SU-DHL-6 (cell line): ENCODE data around the gene SNAP29.

Experiments
- H2AFZ ChIP-seq: fragments of 200-600 bp; sonication (generic); 2 replicates; pipeline ENCODE4 v1.6.1; 2014; ENCODE audit warnings: low read depth, mild to moderate bottlenecking, moderate library complexity, mixed read lengths, antibody characterized with exemption, low read length; ENCODE audit not compliant: severe bottlenecking
- H3F3A ChIP-seq: fragments of 200-600 bp; shearing (Covaris generic); 2 replicates; pipeline ENCODE4 v1.6.0; 2016; ENCODE audit warnings: antibody characterized with exemption, mild to moderate bottlenecking; ENCODE audit not compliant: insufficient read depth
- H3K27ac ChIP-seq: fragments of 200-600 bp; sonication (generic); 2 replicates; pipeline ENCODE4 v1.5.1; 2016; ENCODE audit warnings: low read depth, mild to moderate bottlenecking, low read length, moderate library complexity, mixed read lengths
- H3K27me3 ChIP-seq: fragments of 200-600 bp; sonication (generic), shearing (Covaris generic); 2 replicates; pipeline ENCODE4 v1.6.0; 2014; ENCODE audit warnings: mild to moderate bottlenecking, low read length
- H3K36me3 ChIP-seq: fragments of 200-600 bp; sonication (generic); 2 replicates; pipeline ENCODE4 v1.6.1; 2014; ENCODE audit warnings: mild to moderate bottlenecking, low read length, mixed read lengths
- H3K4me2 ChIP-seq: fragments of 300-600, 200-600 bp; shearing (Covaris generic), sonication (generic); 2 replicates; pipeline ENCODE4 v1.6.0; 2014; ENCODE audit warnings: low read length, low read depth, mild to moderate bottlenecking; ENCODE audit not compliant: poor library complexity, severe bottlenecking
- H3K4me3 ChIP-seq: fragments of 200-600 bp; sonication (generic); 2 replicates; pipeline ENCODE4 v1.5.1; 2014; ENCODE audit warnings: antibody characterized with exemption, low read length, mild to moderate bottlenecking, mixed read lengths; ENCODE audit not compliant: insufficient read depth, poor library complexity, severe bottlenecking
- H3K79me2 ChIP-seq: fragments of 200-600 bp; sonication (generic); 2 replicates; pipeline ENCODE4 v1.6.1; 2014; ENCODE audit warnings: mild to moderate bottlenecking, low read length, moderate library complexity; ENCODE audit not compliant: insufficient read depth
- H3K9ac ChIP-seq: fragments of 200-600 bp; sonication (generic); 2 replicates; pipeline ENCODE4 v1.7.0; 2014; ENCODE audit warnings: mild to moderate bottlenecking, low read length
- H3K9me2 ChIP-seq: fragments of 200-600 bp; sonication (generic); replicated peaks from 2 replicates; pipeline ENCODE4 v1.6.1; 2014; ENCODE audit warnings: low read length; ENCODE audit not compliant: insufficient read depth
- H3K9me3 ChIP-seq: fragments of 200-600 bp; sonication (generic); 2 replicates; pipeline ENCODE4 v1.6.1; 2014; ENCODE audit warnings: low read length, mixed read lengths; ENCODE audit not compliant: insufficient read depth
- H4K20me1 ChIP-seq: fragments of 200-600 bp; sonication (generic); 2 replicates; pipeline ENCODE4 v1.6.1; 2014; ENCODE audit warnings: low read depth, mild to moderate bottlenecking, antibody characterized with exemption, low read length, moderate library complexity, mixed read lengths
- CTCF ChIP-seq: fragments of 200-600 bp; sonication (generic); IDR thresholded peaks from one replicate; pipeline ENCODE4 v1.5.1; 2017; ENCODE audit warnings: antibody characterized with exemption, mild to moderate bottlenecking, low read length, moderate library complexity; ENCODE audit not compliant: insufficient read depth, poor library complexity, severe bottlenecking
- EZH2phosphoT487 ChIP-seq: fragments of 200-600 bp; sonication (generic), shearing (Covaris generic); conservative IDR thresholded peaks from 2 replicates; pipeline ENCODE4 v1.6.1; 2018; ENCODE audit warnings: mild to moderate bottlenecking, antibody characterized with exemption, low read length, moderate library complexity, mixed read lengths

The SNAP29 gene

GRCh38 chr22:20922141-20922751 lies 63.4 kb downstream of the SNAP29 start:
- no peak overlapping the region for H3K27ac ChIP-seq
- no peak overlapping the region for H3K9ac ChIP-seq
- H3K36me3 ChIP-seq, result no peaks in the 10 kb centered on the region

GRCh38 chr22:20926243-20926642 lies 67.4 kb downstream of the SNAP29 start:
- Histone ChIP-seq H3K4me3 (no peak overlapping the region), H3K9me2 (no peaks in the 10 kb centered on the region), H3K4me2 (peak overlapping the region; percentile 25), H3K9me3 (no peaks in the 10 kb centered on the region), H3K27ac (no peak overlapping the region), H3K79me2 (peaks cover 95% of the 10 kb centered on the region), H3K27me3 (no peaks in the 10 kb centered on the region), H2AFZ (no peak overlapping the region), H4K20me1 (no peaks in the 10 kb centered on the region), H3K9ac (no peak overlapping the region), H3K36me3 (no peaks in the 10 kb centered on the region), H3F3A (peaks cover 10% of the 10 kb centered on the region; the same call in 1 of the 2 replicates)
- TF ChIP-seq EZH2phosphoT487 (no peak), CTCF (no peak)

More at GRCh38 chr22:20922141-20922751, 63.4 kb downstream of the SNAP29 start:
- Histone ChIP-seq H3K9me2 (no peaks in the 10 kb centered on the region), H4K20me1 (peaks cover 6% of the 10 kb centered on the region; the same call in 1 of the 2 replicates), H3K9me3 (no peaks in the 10 kb centered on the region), H3K4me2 (peak overlapping the region; percentile 15), H3K27me3 (no peaks in the 10 kb centered on the region), H3K4me3 (no peak overlapping the region), H3F3A (peaks cover 15% of the 10 kb centered on the region; the same call in 1 of the 2 replicates), H2AFZ (no peak overlapping the region), H3K79me2 (peaks cover 96% of the 10 kb centered on the region)
- TF ChIP-seq CTCF (no peak), EZH2phosphoT487 (no peak)

GRCh38 chr22:20927940-20928572 lies 69.2 kb downstream of the SNAP29 start:
- no peak overlapping the region for H3K27ac ChIP-seq
- no peak overlapping the region for H2AFZ ChIP-seq
- no peaks in the 10 kb centered on the region for H3K27me3 ChIP-seq
- H3F3A ChIP-seq, result peaks cover 10% of the 10 kb centered on the region; the same call in 1 of the 2 replicates
- no peaks in the 10 kb centered on the region for H3K9me3 ChIP-seq
- H3K79me2 ChIP-seq, result peaks cover 92% of the 10 kb centered on the region
- H3K9ac ChIP-seq, result no peak overlapping the region
- no peaks in the 10 kb centered on the region for H4K20me1 ChIP-seq
- no peak overlapping the region for H3K4me3 ChIP-seq
- H3K36me3 ChIP-seq, result no peaks in the 10 kb centered on the region
- TF ChIP-seq CTCF (no peak), EZH2phosphoT487 (no peak)
- H3K9me2 ChIP-seq, result no peaks in the 10 kb centered on the region
- H3K4me2 ChIP-seq, result no peak overlapping the region
